Endothelial cell of umbilical vein (primary cell): ENCODE results near the gene FXR1. TPM values are rescaled to one million over a fixed set of nuclear protein-coding genes. Genes with fewer than 3 reads are reported as not detected.

Source experiments
- BruUV-seq: library from RNA; stranded (reverse); fragments of 400-500 nt; replicated peaks from 2 replicates; lab custom pipeline; 2021; lab: Mats Ljungman, UMichigan
- CTCF ChIA-PET: fragments of 300-600, 350-600 bp; sonication (Branson Sonifier 250); formaldehyde crosslinking; loops from one replicate; lab custom pipeline; 2021; ENCODE audit warnings: antibody characterized with exemption, inconsistent platforms; lab: Charles Lee
- POLR2A ChIA-PET: fragments of 300-600, 350-600 bp; sonication (Branson Sonifier 250); formaldehyde crosslinking; loops from one replicate; lab custom pipeline; 2021; ENCODE audit warnings: antibody characterized with exemption, inconsistent platforms; lab: Charles Lee
- DNase-seq: peaks from one replicate; pipeline ENCODE4 v3.0.0-alpha.2; 2011; ENCODE audit warnings: low read depth, low spot score
- FAIRE-seq: peaks from 2 replicates; lab custom pipeline; 2011; peaks lifted over from hg19 to GRCh38; lab: Jason Lieb, UNC
- H2AFZ ChIP-seq: 2 replicates; pipeline ENCODE4 v1.6.0; 2012; ENCODE audit warnings: low read depth, low read length, control low read depth, inconsistent platforms
- H3K27ac ChIP-seq: 2 replicates; pipeline ENCODE4 v1.5.1; 2011; ENCODE audit warnings: low read depth, mild to moderate bottlenecking, control low read depth, low read length, moderate library complexity; ENCODE audit not compliant: insufficient read depth
- H3K27me3 ChIP-seq, 2 experiments: 2 replicates each; pipeline versions ENCODE4 v1.6.0 to v1.6.1; 2011; ENCODE audit warnings: low read length in 2 of 2, mixed read lengths in 1 of 2; ENCODE audit not compliant: control insufficient read depth in 2 of 2, insufficient read depth in 2 of 2
- H3K36me3 ChIP-seq, 2 experiments: 2 replicates in 1 of 2; 3 replicates in 1 of 2; pipeline ENCODE4 v1.5.1; 2011; ENCODE audit warnings: low read length in 2 of 2, mild to moderate bottlenecking in 1 of 2, moderate library complexity in 1 of 2; ENCODE audit not compliant: control insufficient read depth in 2 of 2, insufficient read depth in 2 of 2; ENCODE audit errors: extremely low read depth in 1 of 2
- H3K4me1 ChIP-seq: 3 replicates; pipeline ENCODE4 v1.5.1; 2011; ENCODE audit warnings: mild to moderate bottlenecking, low read length; ENCODE audit not compliant: control insufficient read depth, insufficient read depth; ENCODE audit errors: extremely low read depth
- H3K4me2 ChIP-seq: 2 replicates; pipeline ENCODE4 v1.6.1; 2011; ENCODE audit warnings: low read length, control low read depth, mixed read lengths; ENCODE audit not compliant: insufficient read depth
- H3K4me3 ChIP-seq, 3 experiments: fragments of 200-600 bp in 1 of 3; sonication (generic), shearing (Covaris generic) in 1 of 3; replicated peaks in 1 of 3; 2 replicates each; pipeline ENCODE4 v1.5.1; 2011 to 2016; ENCODE audit warnings: control low read depth in 3 of 3, low read length in 3 of 3, mild to moderate bottlenecking in 2 of 3, inconsistent platforms in 1 of 3, low read depth in 1 of 3, moderate library complexity in 1 of 3; ENCODE audit not compliant: insufficient read depth in 1 of 3
- H3K79me2 ChIP-seq: 2 replicates; pipeline ENCODE4 v1.6.0; 2012; ENCODE audit warnings: low read length, inconsistent platforms; ENCODE audit not compliant: control insufficient read depth, insufficient read depth
- H3K9ac ChIP-seq: replicated peaks from 2 replicates; pipeline ENCODE3; 2011; ENCODE audit warnings: low read length, control low read depth; ENCODE audit not compliant: insufficient read depth; ENCODE audit errors: extremely low read depth
- H3K9me1 ChIP-seq: replicated peaks from 3 replicates; pipeline ENCODE4 v1.6.0; 2011; ENCODE audit warnings: mild to moderate bottlenecking, low read length; ENCODE audit not compliant: control insufficient read depth, insufficient read depth; ENCODE audit errors: extremely low read depth
- H3K9me3 ChIP-seq: replicated peaks from 2 replicates; pipeline ENCODE4 v1.5.1; 2012; ENCODE audit warnings: low read length, inconsistent platforms; ENCODE audit not compliant: control insufficient read depth, insufficient read depth
- H4K20me1 ChIP-seq: replicated peaks from 2 replicates; pipeline ENCODE3; 2011; ENCODE audit warnings: mild to moderate bottlenecking, low read length; ENCODE audit not compliant: control insufficient read depth, insufficient read depth; ENCODE audit errors: extremely low read depth
- EZH2 ChIP-seq: IDR thresholded peaks from 2 replicates; pipeline ENCODE4 v1.6.1; 2012; ENCODE audit warnings: borderline replicate concordance, low read depth, mild to moderate bottlenecking, moderate library complexity, low read length, inconsistent platforms; ENCODE audit not compliant: severe bottlenecking
- FOS ChIP-seq: IDR thresholded peaks from 2 replicates; pipeline ENCODE4 v1.6.1; 2011; ENCODE audit warnings: mild to moderate bottlenecking, low read length, moderate library complexity, borderline replicate concordance; ENCODE audit not compliant: insufficient read depth
- GATA2 ChIP-seq: IDR thresholded peaks from 2 replicates; pipeline ENCODE4 v1.7.0; 2011; ENCODE audit warnings: low read depth, mild to moderate bottlenecking, moderate library complexity, mixed read lengths, low read length; ENCODE audit not compliant: insufficient read length, insufficient read depth
- JUN ChIP-seq: IDR thresholded peaks from 2 replicates; pipeline ENCODE4 v1.6.1; 2011; ENCODE audit warnings: borderline replicate concordance, low read depth; ENCODE audit not compliant: insufficient read length, insufficient read depth
- MYC ChIP-seq: IDR thresholded peaks from one replicate; pipeline ENCODE4 v1.6.1; 2011; ENCODE audit warnings: mild to moderate bottlenecking, low read depth, low read length
- POLR2A ChIP-seq: IDR thresholded peaks from 2 replicates; pipeline ENCODE4 v1.6.1; 2012; ENCODE audit warnings: low read depth, mild to moderate bottlenecking, control low read depth, low read length
- POLR2AphosphoS5 ChIP-seq: IDR thresholded peaks from 2 replicates; pipeline ENCODE4 v1.6.1; 2012; ENCODE audit warnings: low read depth, mild to moderate bottlenecking, control low read depth, low read length, moderate library complexity; ENCODE audit not compliant: insufficient read depth
- dilution Hi-C: fragments of 300-500 bp; cut with MboI; formaldehyde crosslinking; loops from one replicate; pipeline ENCODE4 v1.15.0; 2019; ENCODE audit warnings: low sequenced_read_pairs; ENCODE audit not compliant: extremely low pct_ligation_motif_present
- intact Hi-C: fragments of 100-400 bp; cut with micrococcal nuclease; formaldehyde crosslinking; loops from one replicate; pipeline ENCODE4 v1.10.0; 2022
- polyA plus RNA-seq, 4 experiments: library from polyadenylated mRNA; depleted of rRNA in 3 of 4; stranded (reverse) in 3 of 4; unstranded in 1 of 4; fragments of >200 nt; gene quantifications; 2 replicates each; pipeline versions ENCODE4 v1.2.1 to v1.2.3, GENCODE V29; 2011 to 2012; ENCODE audit warnings: missing spikeins in 1 of 4
- total RNA-seq: library from RNA; stranded (reverse); gene quantifications from 2 replicates; pipeline ENCODE4 v1.2.3, GENCODE V29; 2021
- TF ChIP-seq, protein P1 (sequence below), 2 donors: IDR thresholded peaks; 1 replicate in 1 of 2; 2 replicates in 1 of 2; pipeline ENCODE4 v1.5.1; 2011; ENCODE audit warnings: low read length in 2 of 2, mild to moderate bottlenecking in 2 of 2, moderate library complexity in 2 of 2, control low read depth in 1 of 2, inconsistent platforms in 1 of 2, low read depth in 1 of 2; ENCODE audit not compliant: insufficient read depth in 1 of 2; ENCODE audit errors: extremely low read depth in 1 of 2
- TF ChIP-seq, protein P2 (sequence below): IDR thresholded peaks from 2 replicates; pipeline ENCODE4 v1.6.1; 2011; ENCODE audit not compliant: insufficient read depth, insufficient read length

FXR1 gene
- total and polyA plus RNA-seq, 2 donors (not counting 3 experiments of a cell fraction or from before 2014, with no cell fraction given): 87.3 to 186 TPM

- H2AFZ ChIP-seq: no peak overlapping the region
- no peak overlapping the region for H3K9ac ChIP-seq
- ChIA-PET POLR2A (no interaction called here), CTCF (no interaction called here)
- peaks cover 21% of the 10 kb centered on the region for H4K20me1 ChIP-seq
- DNase-seq (no peak), FAIRE-seq (no peak)
- dilution Hi-C loops: no loop called here
- H3K79me2 ChIP-seq: peaks cover 100% of the 10 kb centered on the region
- H3K9me1 ChIP-seq: peaks cover 2% of the 10 kb centered on the region
- H3K4me3 ChIP-seq: no peak overlapping the region
- TF ChIP-seq FOS (no peak), EZH2 (no peak), MYC (no peak), POLR2A (no peak), JUN (no peak), POLR2AphosphoS5 (no peak), GATA2 (no peak)
- TF ChIP-seq, protein P1, sequence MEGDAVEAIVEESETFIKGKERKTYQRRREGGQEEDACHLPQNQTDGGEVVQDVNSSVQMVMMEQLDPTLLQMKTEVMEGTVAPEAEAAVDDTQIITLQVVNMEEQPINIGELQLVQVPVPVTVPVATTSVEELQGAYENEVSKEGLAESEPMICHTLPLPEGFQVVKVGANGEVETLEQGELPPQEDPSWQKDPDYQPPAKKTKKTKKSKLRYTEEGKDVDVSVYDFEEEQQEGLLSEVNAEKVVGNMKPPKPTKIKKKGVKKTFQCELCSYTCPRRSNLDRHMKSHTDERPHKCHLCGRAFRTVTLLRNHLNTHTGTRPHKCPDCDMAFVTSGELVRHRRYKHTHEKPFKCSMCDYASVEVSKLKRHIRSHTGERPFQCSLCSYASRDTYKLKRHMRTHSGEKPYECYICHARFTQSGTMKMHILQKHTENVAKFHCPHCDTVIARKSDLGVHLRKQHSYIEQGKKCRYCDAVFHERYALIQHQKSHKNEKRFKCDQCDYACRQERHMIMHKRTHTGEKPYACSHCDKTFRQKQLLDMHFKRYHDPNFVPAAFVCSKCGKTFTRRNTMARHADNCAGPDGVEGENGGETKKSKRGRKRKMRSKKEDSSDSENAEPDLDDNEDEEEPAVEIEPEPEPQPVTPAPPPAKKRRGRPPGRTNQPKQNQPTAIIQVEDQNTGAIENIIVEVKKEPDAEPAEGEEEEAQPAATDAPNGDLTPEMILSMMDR (IDR thresholded peaks at IDR 0.05; ENCODE audit: extremely low read depth in 1 of 2, insufficient read depth in 1 of 2, low read depth in 1 of 2, low read length in 2 of 2): no peak
- TF ChIP-seq, protein P2, sequence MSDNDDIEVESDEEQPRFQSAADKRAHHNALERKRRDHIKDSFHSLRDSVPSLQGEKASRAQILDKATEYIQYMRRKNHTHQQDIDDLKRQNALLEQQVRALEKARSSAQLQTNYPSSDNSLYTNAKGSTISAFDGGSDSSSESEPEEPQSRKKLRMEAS: no peak
- no peak overlapping the region for H3K4me2 ChIP-seq
- no TSS peak for BruUV-seq
- no peaks in the 10 kb centered on the region for H3K4me1 ChIP-seq
- no peaks in the 10 kb centered on the region for H3K27me3 ChIP-seq
- H3K27ac ChIP-seq: no peak overlapping the region
- H3K9me3 ChIP-seq: no peaks in the 10 kb centered on the region
- no peaks in the 10 kb centered on the region for H3K36me3 ChIP-seq
- intact Hi-C loops: no loop called here
Measured at GRCh38 chr3:180923561-180923960, 11.1 kb downstream of the FXR1 start.
